GM18498 (cell line): ENCODE results near the gene CLPTM1L.
"Not testable (repeated sequence)": the region's sequence is repeated elsewhere in the genome, so short reads cannot be mapped to it uniquely, and the experiment has no call there.

Source experiments
- ATAC-seq: cut with Tn5 transposase; IDR thresholded peaks from one replicate; pipeline ENCODE4 v1.9.1; 2021; ENCODE audit warnings: mild to moderate bottlenecking, moderate library complexity; ENCODE audit not compliant: unreplicated experiment

Gene CLPTM1L

DNA sequence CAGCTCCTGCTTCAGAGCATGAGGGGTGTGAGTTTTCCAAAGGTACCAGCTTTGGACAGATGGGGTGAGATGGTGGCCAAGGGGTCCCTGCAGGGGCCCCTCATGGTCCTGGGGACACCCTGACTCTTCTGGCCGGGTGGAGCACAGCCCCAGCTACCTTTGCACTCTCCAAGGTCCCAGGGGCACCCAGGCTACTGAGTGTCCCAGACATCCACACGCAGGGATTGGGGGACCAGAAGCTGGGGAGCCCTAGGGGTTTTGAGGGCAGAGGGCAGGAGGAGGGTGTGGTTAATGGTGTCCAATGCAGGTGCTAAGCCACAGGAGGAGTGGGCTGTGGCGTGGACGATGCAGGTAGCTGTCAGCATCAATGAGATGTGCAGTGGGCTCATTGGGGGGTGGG is 16.0 kb upstream of the CLPTM1L start:
- no peak for ATAC-seq

DNA sequence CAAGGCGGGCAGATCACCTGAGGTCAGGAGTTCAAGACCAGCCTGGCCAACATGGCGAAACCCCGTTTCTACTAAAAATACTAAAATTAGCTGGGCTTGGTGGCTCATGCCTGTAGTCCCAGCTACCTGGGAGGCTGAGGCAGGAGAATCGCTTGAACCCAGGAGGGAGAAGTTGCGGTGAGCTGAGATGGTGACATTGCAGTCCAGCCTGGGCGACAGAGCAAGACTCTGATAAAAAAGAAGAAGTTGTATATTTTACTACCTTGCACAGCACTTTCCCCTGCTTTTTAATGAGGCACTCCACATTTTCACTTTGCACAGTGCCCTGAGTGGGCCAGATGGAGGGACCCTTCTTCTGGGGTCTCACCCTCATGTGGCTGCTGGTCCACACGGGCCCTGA is 15.5 kb upstream of the CLPTM1L start:
- ATAC-seq = not testable (repeated sequence)

DNA sequence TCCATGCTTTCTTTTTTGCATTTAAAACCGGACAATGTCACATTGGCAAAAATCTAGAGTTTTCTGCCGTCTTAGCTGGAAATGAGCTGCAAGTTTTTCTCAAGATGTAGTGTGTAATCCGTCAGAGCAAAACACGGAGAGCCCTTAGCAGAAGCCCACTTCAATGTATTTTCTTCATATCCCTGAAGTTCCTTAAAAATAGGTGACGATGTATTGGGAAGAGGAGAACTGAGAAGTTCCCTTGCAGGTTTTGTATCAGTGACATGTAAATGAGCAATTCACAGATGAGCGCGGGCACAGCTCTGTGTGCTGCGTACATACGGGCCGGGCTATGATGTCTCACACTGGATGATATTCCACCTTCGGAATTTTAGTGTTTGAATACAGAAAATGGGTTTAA is 14.8 kb upstream of the CLPTM1L start:
- ATAC-seq = no peak

DNA sequence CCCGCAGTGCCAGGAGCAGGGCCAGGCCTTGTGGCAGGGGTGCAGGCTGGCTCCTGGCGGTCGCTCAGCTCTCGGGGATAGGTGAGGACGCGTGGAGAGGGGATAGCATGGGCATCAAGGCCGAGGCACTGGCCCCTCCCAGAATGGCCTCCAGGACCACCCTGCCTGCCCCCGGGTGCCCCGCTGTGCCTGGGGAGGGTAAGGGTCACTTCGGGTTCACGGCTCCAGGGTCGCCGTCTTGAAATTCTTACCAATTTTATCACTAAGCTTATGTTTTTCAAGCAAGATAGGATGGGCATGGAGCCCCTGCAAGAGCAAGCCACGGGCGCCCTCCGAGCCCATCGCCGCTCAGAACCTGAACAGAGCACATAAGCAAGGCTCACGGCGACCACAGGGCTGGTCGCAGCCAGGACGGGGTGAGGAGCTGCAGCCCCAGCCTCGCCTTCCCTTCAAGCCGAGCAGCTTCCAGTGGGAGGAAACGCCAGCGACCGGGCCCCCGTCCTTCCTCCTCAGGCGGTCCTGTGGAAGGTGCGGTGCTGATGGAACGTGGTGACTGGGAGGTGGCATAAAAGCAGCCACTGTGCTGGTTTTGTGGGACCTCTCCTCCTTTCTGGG is 14.2 kb upstream of the CLPTM1L start:
- ATAC-seq = no peak

DNA sequence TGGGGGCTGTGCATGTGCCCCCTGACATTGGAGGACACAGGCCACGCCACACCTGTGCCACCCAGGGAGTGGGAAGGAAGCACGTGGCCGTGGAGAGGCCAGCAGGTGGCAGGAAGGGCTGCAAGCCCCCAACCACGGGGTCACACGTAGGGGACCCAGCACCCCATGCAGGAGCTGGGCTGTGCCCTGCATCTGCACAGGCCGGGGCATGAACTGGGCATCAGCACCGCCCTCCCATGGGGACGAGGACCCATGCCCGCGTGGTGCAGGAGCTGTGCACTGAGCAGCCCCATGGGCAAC is 13.8 kb upstream of the CLPTM1L start:
- no peak for ATAC-seq

DNA sequence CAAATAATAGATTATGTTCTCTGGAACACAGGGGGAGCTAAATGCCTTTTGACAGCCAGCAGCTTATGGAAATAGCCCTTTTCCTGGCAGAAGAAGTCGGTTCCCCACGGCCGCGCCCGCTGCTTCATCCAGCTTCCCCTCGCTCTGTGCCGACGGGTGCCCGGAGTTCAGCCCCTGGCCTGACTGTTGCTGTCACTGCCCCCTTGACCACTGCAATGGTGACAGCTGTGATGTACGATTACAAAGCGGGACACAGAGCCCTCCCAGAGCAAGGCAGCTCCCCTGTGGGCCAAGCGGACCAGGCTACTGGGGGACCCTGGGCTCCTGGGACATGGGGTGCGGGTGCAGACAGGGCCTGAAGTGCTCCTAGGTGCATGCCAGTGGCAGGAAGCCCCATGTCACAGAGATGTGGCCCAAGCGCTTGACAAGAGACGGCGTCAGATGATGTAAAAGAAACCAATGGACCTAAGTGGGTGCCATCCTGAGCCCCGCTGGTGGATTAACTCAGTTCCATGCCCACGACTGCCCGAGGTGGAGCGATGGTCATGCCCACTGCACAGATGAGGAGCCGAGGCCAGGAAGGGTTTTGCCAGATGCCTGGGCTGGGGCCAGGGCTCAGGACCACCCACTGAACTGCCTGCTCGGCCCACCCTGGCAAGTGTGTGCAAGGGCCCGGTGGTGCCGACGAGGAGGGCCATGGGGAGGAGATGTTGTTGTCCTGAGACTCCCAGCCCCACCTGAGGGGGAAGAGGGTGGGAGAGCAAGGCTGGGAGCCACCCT is 13.2 kb upstream of the CLPTM1L start:
- ATAC-seq = no peak

DNA sequence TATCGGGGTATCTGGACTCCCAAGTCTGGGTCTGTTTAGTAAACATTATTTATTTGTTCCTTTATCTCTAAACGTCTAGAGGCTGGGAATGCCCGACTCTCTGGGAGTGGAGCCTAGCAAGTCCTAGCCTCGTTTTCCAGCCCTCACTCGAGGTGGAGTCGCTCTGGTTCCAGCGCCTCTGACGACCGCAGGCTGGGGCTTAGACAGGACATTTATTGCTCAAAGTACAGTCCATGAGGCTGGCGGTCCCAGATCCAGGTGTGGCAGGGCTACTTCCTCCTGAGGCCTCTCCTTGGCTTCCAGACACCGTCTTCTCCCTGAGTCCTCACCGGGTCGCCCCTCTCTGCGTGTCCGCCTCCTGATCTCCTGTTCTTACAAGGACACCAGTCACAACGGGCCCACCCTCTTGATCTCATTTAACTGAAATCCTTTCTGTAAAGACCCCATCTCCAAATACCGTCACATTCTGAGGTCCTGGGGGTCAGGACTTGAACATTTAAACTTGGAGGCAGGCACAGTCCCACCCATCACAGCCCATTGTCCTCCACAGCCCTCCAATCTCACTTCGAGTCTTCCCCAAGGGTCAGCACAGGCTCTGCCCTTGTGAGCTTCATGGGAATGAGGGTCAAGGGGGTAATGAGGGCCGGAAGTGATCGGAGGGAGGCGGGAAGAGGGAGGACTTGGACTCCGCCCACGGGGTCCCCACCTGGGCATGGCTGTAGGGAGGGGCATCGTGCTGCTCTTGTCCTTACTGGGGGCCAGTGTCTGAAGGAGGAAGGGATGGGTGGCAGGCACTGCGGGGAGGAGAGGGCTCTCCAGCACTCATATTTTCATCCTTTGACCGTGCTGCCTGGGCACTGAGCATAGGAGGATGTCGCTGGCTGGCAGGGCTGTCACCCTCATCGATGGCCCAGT is 12.2 kb upstream of the CLPTM1L start:
- no peak for ATAC-seq

DNA sequence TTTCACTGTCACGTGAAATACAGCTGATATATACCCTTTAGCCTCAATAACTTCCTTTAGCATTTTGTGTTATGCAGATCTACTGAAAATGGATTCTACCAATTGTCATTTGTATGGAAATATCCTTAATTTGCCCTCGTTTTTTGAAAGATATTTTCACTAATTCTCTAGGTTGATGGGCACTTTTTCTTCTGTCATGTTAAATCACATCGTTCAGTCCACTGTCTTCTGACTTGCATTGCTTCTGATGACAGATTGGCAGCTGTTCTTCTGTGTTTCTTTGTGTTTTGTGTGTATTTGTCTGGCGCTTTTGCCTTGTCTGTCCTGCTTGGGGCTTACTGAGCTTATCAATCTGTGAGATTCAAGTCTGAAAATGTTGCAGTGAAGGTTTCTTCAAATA is 9.7 kb upstream of the CLPTM1L start:
- no peak for ATAC-seq

DNA sequence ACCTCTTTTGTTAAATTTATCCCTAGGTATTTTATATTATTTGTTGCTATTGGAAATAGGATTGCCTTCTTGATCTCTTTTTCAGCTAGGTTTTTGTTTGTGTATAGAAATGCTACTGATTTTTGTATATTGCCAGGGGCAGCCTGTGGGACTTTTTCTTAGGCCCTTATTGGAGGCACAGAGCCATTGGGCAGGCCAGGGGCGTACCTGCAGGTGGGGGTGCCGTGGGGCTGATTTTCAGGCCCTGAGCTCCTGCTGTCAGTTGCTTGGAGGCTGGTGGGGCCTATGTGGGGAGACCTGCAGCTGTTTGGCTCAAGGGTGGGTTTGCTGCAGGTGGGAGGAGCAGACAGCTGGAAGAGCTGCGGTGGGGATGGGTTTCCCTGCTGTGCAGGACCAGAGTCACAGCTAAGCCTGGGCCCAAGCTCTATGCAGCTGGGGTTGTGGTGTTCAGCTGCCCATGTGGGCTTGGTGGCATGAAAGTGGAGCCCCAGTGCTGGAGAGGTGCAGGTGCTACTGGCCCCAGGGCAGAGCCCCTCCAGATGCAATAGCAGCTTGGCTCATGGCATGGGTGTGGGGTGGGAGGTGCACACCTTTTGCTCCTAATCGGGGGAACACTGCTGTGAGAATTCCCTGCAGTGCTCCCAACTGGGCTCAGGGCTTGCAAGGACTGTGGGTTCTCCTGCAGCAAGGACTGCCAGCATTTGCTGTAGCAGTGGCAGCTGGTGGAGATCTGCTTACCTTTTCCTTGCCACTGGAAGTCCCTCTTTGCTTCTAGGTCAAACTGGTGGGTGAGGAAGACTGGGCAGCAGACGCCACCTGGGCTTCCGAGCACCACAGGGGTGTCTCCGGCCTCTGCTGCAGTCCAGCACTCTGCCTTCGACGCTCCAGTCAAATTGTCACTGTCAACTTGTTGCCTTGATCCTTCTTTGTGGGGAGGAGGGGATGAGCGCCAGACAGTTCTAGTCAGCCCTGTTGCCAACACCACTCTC is 7.6 kb upstream of the CLPTM1L start:
- ATAC-seq = no peak

DNA sequence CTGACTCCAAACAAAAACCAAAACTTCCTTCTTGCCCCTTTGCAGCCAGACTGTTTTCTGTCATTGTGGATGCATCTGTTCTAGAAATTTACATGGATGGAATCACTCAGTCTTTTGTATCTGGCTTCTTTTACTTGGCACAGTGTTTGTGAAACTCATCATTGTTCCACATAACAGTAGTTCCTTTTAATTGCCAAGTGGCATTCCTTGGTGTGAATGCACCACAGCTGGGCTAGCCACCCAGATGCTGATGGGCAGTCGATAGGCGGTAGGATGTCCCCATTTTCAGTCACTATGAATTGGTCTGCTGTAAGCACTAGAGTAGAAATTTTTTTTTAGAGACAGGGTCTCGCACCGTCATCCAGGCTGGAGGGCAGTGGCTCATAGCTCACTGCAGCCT is 6.3 kb upstream of the CLPTM1L start:
- no peak for ATAC-seq

DNA sequence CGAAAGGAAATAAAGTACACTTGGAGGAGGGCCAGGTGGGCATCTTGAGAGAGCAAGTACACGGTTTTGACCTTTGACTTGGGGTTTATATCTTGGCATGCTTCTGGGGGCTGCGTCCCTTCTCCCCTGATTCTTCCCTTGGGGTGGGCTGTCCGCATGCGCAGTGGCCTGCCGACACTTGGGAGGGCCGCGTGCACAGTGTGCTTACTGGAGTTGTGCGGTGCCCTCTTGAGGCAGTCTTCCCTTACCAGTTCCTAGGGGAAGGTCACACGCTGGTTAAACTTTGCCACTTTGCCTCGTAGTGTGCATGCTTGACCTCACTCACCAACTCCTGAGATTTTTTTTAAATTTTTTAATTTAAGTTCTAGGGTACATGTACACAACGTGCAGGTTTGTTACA is 4.3 kb upstream of the CLPTM1L start:
- ATAC-seq = no peak

DNA sequence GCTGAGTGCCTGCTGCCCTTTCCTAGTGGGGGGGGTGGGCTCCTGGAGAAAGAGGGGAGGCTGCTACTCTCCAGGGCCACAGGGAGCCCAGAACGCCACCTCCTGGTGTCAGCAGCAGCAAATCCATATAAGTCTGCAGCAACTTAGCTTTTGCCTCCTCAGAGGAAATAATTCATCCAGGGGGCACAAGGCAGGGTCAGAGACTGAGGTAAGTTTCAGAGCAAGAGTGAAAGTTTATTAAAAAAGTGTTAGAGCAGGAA is 4.0 kb upstream of the CLPTM1L start:
- no peak for ATAC-seq

DNA sequence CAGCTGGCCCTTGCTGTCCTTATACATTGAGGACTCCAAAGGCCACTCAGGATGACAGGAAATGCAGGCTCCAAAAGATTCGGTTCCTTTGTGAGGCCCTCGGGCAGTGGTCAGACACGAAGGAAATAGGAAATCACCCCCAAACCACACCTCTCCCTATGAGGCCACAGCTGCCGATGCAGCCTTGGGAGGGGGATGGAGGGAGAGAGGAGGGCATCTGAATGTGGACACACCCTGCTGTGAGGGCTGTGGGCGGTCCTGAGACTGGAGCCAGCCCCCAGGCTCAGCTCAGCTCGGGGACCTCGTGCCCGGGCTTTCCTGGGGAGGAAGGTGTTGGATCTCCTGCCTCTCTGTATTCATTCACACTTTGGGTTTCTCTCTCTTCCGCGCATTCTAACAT is 2.7 kb upstream of the CLPTM1L start:
- ATAC-seq = no peak

DNA sequence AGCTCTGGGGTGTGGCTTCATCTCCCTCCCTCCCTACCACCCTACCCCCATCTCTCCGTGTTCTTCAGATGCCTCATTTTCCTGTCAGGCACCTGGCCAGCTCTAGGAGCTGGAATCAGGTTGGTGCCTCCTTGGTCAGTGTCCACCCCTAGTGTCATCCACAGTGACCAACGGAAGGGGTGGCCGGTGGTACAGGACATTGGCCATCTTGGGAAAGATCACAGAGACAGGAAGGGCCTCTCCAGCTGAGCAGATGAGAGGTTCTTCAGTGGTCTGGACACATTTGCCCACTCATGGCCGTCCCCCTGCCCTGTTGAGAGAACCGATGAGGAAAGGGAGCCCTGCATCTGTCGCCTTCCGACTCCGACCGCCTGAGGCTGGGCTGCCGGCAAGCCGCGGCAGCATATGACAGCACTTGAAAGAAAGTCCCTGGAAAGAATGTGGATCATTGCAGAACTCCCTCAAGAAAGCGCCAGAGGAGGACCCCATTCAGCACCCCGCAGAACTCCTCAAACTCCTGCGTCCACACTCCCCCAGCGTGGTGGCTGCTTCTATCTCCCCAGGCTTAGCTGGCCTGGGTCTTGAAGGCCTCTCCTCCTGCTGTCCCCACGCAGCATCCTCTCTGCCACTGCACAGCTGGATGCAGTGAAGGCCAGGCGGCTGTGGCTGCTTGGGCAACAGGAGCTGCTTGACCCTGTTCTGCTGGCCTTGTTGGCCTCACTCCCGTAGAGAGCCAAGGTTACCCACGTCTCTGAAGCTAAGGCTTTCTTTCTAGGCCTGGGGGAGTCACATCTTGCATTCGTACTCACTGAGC is 1.9 kb upstream of the CLPTM1L start:
- no peak for ATAC-seq

DNA sequence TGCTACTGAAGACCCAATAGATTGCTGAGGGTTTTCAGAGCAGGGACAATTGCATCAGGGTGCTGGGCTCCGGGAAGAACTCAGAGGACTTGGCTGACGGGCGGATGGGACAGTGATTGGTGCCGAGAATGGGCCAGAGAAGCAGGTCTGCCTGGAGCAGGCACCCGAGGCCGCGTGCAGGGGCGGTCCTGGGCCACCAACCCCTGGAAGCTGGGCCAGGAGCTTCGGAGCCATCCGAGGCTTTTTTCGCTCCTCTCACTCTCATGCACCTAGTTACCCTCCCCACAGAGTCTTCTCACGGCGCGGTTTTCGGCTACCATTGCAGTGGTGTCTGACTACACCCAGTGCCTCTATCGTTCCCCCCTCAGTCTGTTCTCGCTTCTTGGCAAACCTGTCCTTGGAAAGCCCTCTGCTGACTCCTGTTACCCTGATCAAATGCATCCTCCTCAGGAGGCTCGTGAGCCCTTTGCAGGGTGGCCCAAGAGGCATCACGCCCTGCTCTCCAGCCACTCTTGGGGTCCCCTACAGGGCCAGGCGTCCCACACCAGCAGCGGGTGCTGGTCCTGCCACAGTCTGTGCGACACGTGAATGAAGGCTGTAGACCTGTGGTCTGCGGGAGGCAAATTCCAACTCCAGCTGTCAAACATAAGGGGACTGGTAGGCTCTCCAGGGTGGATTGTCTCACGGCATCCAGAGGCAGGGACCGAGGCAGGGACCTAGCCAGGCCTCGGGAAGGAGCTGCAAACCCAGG is 1.2 kb upstream of the CLPTM1L start:
- ATAC-seq = no peak

DNA sequence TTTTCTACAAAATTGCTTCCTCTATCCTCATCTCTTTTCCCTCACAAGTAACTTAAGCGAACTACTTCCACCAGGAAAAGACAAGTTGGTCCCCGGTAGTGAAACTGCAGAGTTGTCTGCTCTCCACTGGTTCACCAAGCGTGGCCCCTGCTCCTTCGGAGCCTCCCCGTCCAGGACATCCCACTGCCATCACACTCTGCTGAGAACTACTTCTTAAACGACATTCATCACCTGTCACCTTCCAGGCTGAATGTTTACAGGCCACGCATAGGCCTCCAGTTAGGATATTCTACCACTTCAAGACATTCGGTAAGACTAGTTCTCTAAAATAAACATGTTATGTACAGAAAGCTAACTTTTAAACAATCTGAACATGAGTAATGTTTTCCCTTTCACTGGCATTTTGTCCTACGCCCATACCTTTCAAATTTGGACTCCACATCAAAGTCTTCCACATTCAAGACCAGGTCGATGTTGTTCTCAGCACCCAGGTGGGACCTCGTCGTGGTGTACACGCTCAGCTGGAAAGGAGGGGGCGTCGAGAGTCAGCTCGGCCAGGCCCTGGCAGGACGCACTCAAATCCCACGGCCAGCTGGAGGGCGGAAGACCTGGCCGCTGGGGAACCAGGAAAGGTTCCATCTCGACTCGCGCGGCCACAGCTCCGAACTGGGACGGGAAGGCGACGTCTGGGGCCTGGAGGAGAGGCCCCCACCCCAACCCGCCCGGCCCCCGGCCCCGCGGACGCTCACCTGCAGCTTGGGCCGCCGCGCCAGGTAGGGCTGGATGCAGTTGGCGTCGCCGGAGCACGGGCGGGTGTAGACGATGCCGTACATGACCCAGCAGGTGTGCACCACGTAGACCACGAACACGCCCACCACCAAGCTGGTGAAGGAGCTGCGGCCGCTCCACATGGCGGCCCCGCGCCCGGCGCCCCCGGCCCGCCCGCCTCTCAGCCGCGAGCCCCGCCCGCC is 683 bp downstream of the CLPTM1L start:
- peak; percentile 21 for ATAC-seq

DNA sequence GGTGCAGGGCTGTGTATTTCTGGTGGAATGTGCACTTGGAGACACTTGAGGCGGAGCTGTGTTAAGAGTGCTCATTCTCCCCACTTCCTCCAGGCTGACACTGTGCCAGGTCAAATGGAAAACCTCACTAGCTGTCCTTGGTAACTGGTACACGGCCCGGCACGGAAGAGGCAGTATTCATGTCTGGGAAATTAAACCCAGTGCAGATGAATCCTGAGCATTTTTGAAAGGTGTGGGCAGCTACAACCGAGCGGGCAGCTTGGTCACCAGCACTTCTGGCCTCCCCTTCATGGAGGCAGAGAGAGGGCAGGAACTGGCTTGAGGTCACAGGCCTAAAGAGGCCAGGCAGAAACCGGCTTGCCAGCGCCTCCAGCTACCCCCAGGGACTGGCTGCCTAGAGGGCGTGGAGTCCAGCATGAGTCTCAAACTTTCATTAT is 1.6 kb downstream of the CLPTM1L start:
- no peak for ATAC-seq

DNA sequence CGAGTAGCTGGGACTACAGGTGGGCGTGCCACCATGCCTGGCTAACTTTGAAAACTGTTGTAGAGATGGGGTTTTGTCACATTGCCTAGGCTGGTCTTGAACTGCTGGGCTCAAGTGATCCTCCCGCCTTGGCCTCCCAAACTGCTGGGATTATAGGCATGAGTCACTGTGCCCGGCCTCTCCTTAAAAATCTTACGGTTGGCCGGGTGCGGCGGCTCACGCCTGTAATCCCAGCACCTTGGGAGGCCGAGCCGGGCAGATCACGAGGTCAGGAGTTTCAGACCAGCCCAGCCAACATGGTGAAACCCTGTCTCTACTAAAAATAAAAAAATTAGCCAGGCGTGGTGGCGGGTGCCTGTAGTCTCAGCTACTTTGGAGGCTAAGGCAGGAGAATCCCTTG is 2.2 kb downstream of the CLPTM1L start:
- ATAC-seq = not testable (repeated sequence)
